Parathyroid adenoma (tissue), 2 donors: ENCODE measurements around the gene GRK3.
"Not testable (repeated sequence)": the region's sequence is repeated elsewhere in the genome, so short reads cannot be mapped to it uniquely, and the experiment has no call there.

Source experiments
- H2AFZ ChIP-seq: fragments of 300-600 bp; sonication (generic); one replicate; pipeline ENCODE4 v1.7.0; 2017; ENCODE audit warnings: antibody characterized with exemption, mild to moderate bottlenecking
- H3K27ac ChIP-seq: fragments of 300-600 bp; sonication (generic); one replicate; pipeline ENCODE4 v1.7.0; 2017
- H3K27me3 ChIP-seq: fragments of 300-600 bp; sonication (generic); one replicate; pipeline ENCODE4 v1.7.0; 2017; ENCODE audit warnings: low read length; ENCODE audit not compliant: control insufficient read depth, insufficient read depth
- H3K36me3 ChIP-seq: fragments of 300-600 bp; sonication (generic); one replicate; pipeline ENCODE4 v1.7.0; 2017; ENCODE audit warnings: low read length; ENCODE audit not compliant: control insufficient read depth, insufficient read depth
- H3K4me1 ChIP-seq: fragments of 300-600 bp; sonication (generic); one replicate; pipeline ENCODE4 v1.7.0; 2017; ENCODE audit warnings: control low read depth
- H3K4me2 ChIP-seq: fragments of 300-600 bp; sonication (generic); one replicate; pipeline ENCODE4 v1.7.0; 2017; ENCODE audit warnings: low read length
- H3K4me3 ChIP-seq: fragments of 300-600 bp; sonication (generic); one replicate; pipeline ENCODE4 v1.7.0; 2017; ENCODE audit warnings: low read depth, low read length
- H3K79me2 ChIP-seq: fragments of 300-600 bp; sonication (generic); one replicate; pipeline ENCODE4 v1.7.0; 2017; ENCODE audit warnings: control low read depth
- H3K9ac ChIP-seq: fragments of 300-600 bp; sonication (generic); one replicate; pipeline ENCODE4 v1.7.0; 2017; ENCODE audit warnings: mild to moderate bottlenecking
- H3K9me3 ChIP-seq: fragments of 300-600 bp; sonication (generic); one replicate; pipeline ENCODE4 v1.7.0; 2017; ENCODE audit warnings: low read length; ENCODE audit not compliant: control insufficient read depth
- TF ChIP-seq, protein P1 (sequence below): fragments of 300-600 bp; sonication (generic); IDR thresholded peaks from one replicate; pipeline ENCODE4 v1.7.0; 2017; ENCODE audit warnings: antibody characterized with exemption, mild to moderate bottlenecking
- donor health status: primary hyperparathyroidism.

The GRK3 gene

DNA sequence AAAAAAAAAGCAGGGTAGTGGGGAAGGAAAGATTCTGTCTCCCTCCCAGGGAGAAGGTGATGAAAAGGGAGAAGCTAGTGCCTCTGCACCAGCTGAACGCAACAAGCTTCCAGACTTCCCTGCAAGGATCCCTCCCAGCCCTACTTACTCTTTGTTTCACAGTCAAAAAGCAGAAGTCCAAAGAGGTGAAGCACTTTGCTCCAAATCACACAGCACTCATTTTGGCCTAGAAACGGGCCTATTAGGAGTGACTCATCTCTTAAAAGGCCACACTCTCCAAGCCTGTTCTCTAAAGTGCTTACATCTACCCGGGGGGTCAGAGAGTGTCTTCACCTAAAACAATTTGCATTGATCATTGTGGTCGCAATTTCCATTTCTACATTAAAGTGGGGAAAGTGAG lies 17.7 kb upstream of the GRK3 start:
- H3K4me1 ChIP-seq, result no peaks in the 10 kb centered on the region
- H2AFZ ChIP-seq, result no peak overlapping the region
- H3K27ac ChIP-seq, result no peak overlapping the region
- H3K4me3 ChIP-seq, result no peak overlapping the region
- H3K79me2 ChIP-seq, result no peaks in the 10 kb centered on the region
- TF ChIP-seq, protein P1, sequence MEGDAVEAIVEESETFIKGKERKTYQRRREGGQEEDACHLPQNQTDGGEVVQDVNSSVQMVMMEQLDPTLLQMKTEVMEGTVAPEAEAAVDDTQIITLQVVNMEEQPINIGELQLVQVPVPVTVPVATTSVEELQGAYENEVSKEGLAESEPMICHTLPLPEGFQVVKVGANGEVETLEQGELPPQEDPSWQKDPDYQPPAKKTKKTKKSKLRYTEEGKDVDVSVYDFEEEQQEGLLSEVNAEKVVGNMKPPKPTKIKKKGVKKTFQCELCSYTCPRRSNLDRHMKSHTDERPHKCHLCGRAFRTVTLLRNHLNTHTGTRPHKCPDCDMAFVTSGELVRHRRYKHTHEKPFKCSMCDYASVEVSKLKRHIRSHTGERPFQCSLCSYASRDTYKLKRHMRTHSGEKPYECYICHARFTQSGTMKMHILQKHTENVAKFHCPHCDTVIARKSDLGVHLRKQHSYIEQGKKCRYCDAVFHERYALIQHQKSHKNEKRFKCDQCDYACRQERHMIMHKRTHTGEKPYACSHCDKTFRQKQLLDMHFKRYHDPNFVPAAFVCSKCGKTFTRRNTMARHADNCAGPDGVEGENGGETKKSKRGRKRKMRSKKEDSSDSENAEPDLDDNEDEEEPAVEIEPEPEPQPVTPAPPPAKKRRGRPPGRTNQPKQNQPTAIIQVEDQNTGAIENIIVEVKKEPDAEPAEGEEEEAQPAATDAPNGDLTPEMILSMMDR, result no peak
- no peak overlapping the region for H3K9ac ChIP-seq
- H3K4me2 ChIP-seq, result no peak overlapping the region
- no peaks in the 10 kb centered on the region for H3K27me3 ChIP-seq
- no peaks in the 10 kb centered on the region for H3K9me3 ChIP-seq
- no peaks in the 10 kb centered on the region for H3K36me3 ChIP-seq

DNA sequence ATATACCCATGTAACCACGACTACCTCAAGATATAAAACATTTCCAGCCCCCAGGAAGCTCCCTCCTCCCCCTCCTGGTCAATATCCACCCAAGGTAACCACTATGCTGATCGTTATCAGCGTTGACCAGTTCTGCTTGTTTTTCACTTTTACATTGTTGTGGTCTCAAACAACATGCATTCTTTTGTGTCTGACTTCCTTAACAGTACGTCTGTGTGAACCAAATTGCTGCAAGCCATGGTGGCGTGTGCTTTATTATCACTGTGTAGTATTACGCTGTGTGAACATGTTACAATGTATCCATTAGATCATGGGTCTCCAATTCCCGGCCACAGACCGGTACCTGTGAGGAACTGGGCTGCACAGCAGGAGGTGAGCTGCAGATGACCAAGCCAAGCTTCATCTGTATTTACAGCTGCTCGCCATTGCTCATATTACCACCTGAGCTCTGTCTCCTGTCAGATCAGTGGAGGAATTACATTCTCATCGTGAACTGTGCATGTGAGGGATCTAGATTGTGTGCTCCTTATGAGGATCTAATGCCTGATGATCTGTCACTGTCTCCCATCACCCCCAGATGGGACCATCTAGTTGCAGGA lies 15.5 kb upstream of the GRK3 start:
- Histone ChIP-seq H3K27ac (no peak overlapping the region), H3K4me3 (no peak overlapping the region), H3K79me2 (no peaks in the 10 kb centered on the region), H3K9me3 (no peaks in the 10 kb centered on the region), H3K4me1 (no peaks in the 10 kb centered on the region), H3K4me2 (no peak overlapping the region), H2AFZ (no peak overlapping the region), H3K27me3 (no peaks in the 10 kb centered on the region), H3K36me3 (no peaks in the 10 kb centered on the region), H3K9ac (no peak overlapping the region)
- TF ChIP-seq, protein P1, result no peak

DNA sequence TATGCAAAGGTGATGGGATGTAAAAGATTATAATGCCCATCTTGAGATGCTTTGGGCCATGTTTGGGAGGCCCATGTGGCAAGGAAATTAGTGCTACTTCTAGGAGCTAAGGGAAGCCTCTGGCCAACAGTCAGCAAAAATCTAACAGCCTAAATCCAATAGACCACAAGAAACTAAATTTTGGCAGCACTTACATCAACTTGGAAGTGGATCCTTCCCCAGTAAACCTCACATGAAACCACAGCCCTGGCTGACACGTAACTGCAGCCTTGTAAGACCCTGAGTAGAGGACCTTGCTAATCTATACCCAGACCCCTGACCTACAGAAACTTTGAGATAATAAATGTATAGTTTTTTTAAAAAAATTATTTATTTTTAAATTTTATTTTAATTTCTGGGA lies 13.1 kb upstream of the GRK3 start:
- TF ChIP-seq, protein P1, result no peak
- H3K27ac ChIP-seq, result no peak overlapping the region

DNA sequence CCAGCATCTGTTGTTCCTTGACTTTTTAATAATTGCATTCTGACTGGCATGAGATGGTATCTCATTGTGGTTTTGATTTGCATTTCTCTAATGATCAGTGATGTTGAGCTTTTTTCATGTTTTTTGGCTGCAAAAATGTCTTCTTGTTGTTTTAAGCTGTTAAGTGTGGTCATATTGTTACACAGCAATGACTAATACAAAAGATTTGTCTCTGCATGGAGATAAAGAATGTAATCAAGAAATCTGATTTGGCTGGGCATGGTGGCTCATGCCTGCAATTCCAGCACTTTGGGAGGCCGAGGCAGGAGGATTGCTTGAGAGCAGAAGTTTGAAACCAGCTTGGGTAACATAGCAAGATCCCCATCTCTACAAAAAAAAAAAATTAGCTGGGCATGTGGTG lies 12.1 kb upstream of the GRK3 start:
- H3K79me2 ChIP-seq, H3K4me3 ChIP-seq, H2AFZ ChIP-seq, H3K27me3 ChIP-seq, H3K4me2 ChIP-seq, H3K4me1 ChIP-seq, H3K27ac ChIP-seq, H3K36me3 ChIP-seq, H3K9me3 ChIP-seq, H3K9ac ChIP-seq: not testable (repeated sequence)

More for the DNA sequence above, 13.1 kb upstream of the GRK3 start:
- no peaks in the 10 kb centered on the region for H3K4me1 ChIP-seq
- H3K36me3 ChIP-seq, result no peaks in the 10 kb centered on the region
- H3K9me3 ChIP-seq, result no peaks in the 10 kb centered on the region
- no peak overlapping the region for H3K4me3 ChIP-seq
- no peaks in the 10 kb centered on the region for H3K27me3 ChIP-seq
- no peak overlapping the region for H2AFZ ChIP-seq
- H3K9ac ChIP-seq, result no peak overlapping the region
- H3K79me2 ChIP-seq, result no peaks in the 10 kb centered on the region
- H3K4me2 ChIP-seq, result no peak overlapping the region

DNA sequence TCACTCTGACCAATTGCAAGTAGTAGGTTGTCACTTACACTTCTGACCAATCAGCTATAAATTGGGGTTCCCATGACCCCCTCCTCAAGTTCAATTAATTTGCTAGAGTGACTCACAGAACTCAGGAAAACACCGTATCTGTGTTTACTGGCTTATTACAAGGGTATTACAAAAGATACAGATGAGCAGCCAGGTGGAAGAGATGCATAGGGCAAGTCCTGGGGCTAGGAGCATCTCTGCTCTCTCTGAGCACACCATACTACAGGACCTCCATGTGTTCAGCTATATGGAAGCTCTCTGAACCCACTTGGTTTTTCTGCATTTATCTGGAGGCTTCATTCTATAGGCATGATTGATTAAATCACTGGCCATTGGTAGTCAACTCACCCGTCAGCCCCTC lies 11.3 kb upstream of the GRK3 start:
- no peak overlapping the region for H3K27ac ChIP-seq
- H3K9ac ChIP-seq, result no peak overlapping the region
- no peaks in the 10 kb centered on the region for H3K36me3 ChIP-seq
- H2AFZ ChIP-seq, result no peak overlapping the region
- no peaks in the 10 kb centered on the region for H3K27me3 ChIP-seq
- TF ChIP-seq, protein P1, result no peak
- no peak overlapping the region for H3K4me2 ChIP-seq
- no peaks in the 10 kb centered on the region for H3K4me1 ChIP-seq
- no peak overlapping the region for H3K4me3 ChIP-seq
- H3K9me3 ChIP-seq, result no peaks in the 10 kb centered on the region
- no peaks in the 10 kb centered on the region for H3K79me2 ChIP-seq
